CD4-positive, alpha-beta T cell treated with Interleukin-2 at 100 ng/mL for 4 hours (primary cell): ENCODE results near the gene GCHFR.

Source experiments
- DNase-seq: peaks from one replicate; pipeline ENCODE4 v3.0.0-alpha.2; 2020; ENCODE audit warnings: low spot score

GCHFR gene

GRCh38 chr15:40763801-40764628, at the start of gene GCHFR:
Gene GCHFR, plus strand, starts transcription at chr15:40764068. Its CDS starts 113 bp downstream, at chr15:40764181.
- DNase-seq = peak; percentile 60

- DNase-seq = no peak
Measured at GRCh38 chr15:40714144-40714543, 49.7 kb upstream of the GCHFR start.

GRCh38 chr15:40716165-40716564, 47.7 kb upstream of the GCHFR start:
- DNase-seq = no peak

GRCh38 chr15:40721701-40722100, 42.2 kb upstream of the GCHFR start:
- no peak for DNase-seq

- no peak for DNase-seq
Measured at GRCh38 chr15:40722354-40722753, 41.5 kb upstream of the GCHFR start.

GRCh38 chr15:40722934-40723333, 40.9 kb upstream of the GCHFR start:
- no peak for DNase-seq

GRCh38 chr15:40723919-40724318, 39.9 kb upstream of the GCHFR start:
- DNase-seq = no peak

- no peak for DNase-seq
Measured at GRCh38 chr15:40731034-40731433, 32.8 kb upstream of the GCHFR start.

- DNase-seq = no peak
Measured at GRCh38 chr15:40736575-40736974, 27.3 kb upstream of the GCHFR start.

GRCh38 chr15:40737048-40737447, 26.8 kb upstream of the GCHFR start:
- no peak for DNase-seq

GRCh38 chr15:40739047-40739446, 24.8 kb upstream of the GCHFR start:
- no peak for DNase-seq

GRCh38 chr15:40739854-40740253, 24.0 kb upstream of the GCHFR start:
- DNase-seq = no peak

GRCh38 chr15:40743485-40743901, 20.4 kb upstream of the GCHFR start:
- DNase-seq = no peak

- DNase-seq = peak; percentile 79
Measured at GRCh38 chr15:40743921-40744814, 19.7 kb upstream of the GCHFR start.

GRCh38 chr15:40744815-40745152, 19.1 kb upstream of the GCHFR start:
- no peak for DNase-seq

- no peak for DNase-seq
Measured at GRCh38 chr15:40746916-40747418, 16.9 kb upstream of the GCHFR start.

- DNase-seq = no peak
Measured at GRCh38 chr15:40747685-40748631, 15.9 kb upstream of the GCHFR start.

GRCh38 chr15:40749151-40749630, 14.7 kb upstream of the GCHFR start:
- DNase-seq = no peak

- no peak for DNase-seq
Measured at GRCh38 chr15:40750885-40751284, 13.0 kb upstream of the GCHFR start.

- DNase-seq = no peak
Measured at GRCh38 chr15:40751745-40752144, 12.1 kb upstream of the GCHFR start.

GRCh38 chr15:40754574-40754882, 9.3 kb upstream of the GCHFR start:
- no peak for DNase-seq
